ENCODE measurements around the gene COX7B2. TPM values are rescaled to one million over a fixed set of nuclear protein-coding genes. Genes with fewer than 3 reads are reported as not detected.

COX7B2 gene
- total RNA-seq (2014; rRNA removed) = not detected in 2 replicates
- not detected for polyA plus RNA-seq (2012)

- no peak for DNase-seq (ENCODE audit: low read depth)
These were observed at the start of gene COX7B2 for GRCh38 chr4:46909078-46909477. Gene COX7B2 (minus strand): TSS chr4:46909245. CDS start chr4:46735192, 174,053 bp downstream.

GRCh38 chr4:46956451-46956850, 47.4 kb upstream of the COX7B2 start:
- no peak for DNase-seq (ENCODE audit: low read depth)

- DNase-seq (ENCODE audit: low read depth) = no peak
These were observed 46.6 kb upstream of the COX7B2 start for GRCh38 chr4:46955601-46956000.

GRCh38 chr4:46954643-46955042, 45.6 kb upstream of the COX7B2 start:
- no peak for DNase-seq (ENCODE audit: low read depth)

- no peak for DNase-seq (ENCODE audit: low read depth)
These were observed 44.5 kb upstream of the COX7B2 start for GRCh38 chr4:46953564-46953963.

GRCh38 chr4:46952451-46952850, 43.4 kb upstream of the COX7B2 start:
- no peak for DNase-seq (ENCODE audit: low read depth)

- no peak for DNase-seq (ENCODE audit: low read depth)
These were observed 41.8 kb upstream of the COX7B2 start for GRCh38 chr4:46950826-46951225.

GRCh38 chr4:46949822-46950221, 40.8 kb upstream of the COX7B2 start:
- DNase-seq (ENCODE audit: low read depth) = no peak

GRCh38 chr4:46947541-46947940, 38.5 kb upstream of the COX7B2 start:
- no peak for DNase-seq (ENCODE audit: low read depth)

GRCh38 chr4:46946919-46947536, 38.0 kb upstream of the COX7B2 start:
- peak; percentile 29 for DNase-seq (ENCODE audit: low read depth)

- no peak for DNase-seq (ENCODE audit: low read depth)
These were observed 36.0 kb upstream of the COX7B2 start for GRCh38 chr4:46945062-46945461.

GRCh38 chr4:46944345-46944744, 35.3 kb upstream of the COX7B2 start:
- DNase-seq (ENCODE audit: low read depth) = no peak

- peak; percentile 2 for DNase-seq (ENCODE audit: low read depth)
These were observed 28.4 kb upstream of the COX7B2 start for GRCh38 chr4:46937493-46937892.

- DNase-seq (ENCODE audit: low read depth) = no peak
These were observed 25.7 kb upstream of the COX7B2 start for GRCh38 chr4:46934726-46935125.

- no peak for DNase-seq (ENCODE audit: low read depth)
These were observed 24.6 kb upstream of the COX7B2 start for GRCh38 chr4:46933686-46934085.

- peak; percentile 47 for DNase-seq (ENCODE audit: low read depth)
These were observed 22.9 kb upstream of the COX7B2 start for GRCh38 chr4:46931981-46932380.

- no peak for DNase-seq (ENCODE audit: low read depth)
These were observed 21.8 kb upstream of the COX7B2 start for GRCh38 chr4:46930891-46931290.

GRCh38 chr4:46927201-46927600, 18.2 kb upstream of the COX7B2 start:
- DNase-seq (ENCODE audit: low read depth) = no peak

- DNase-seq (ENCODE audit: low read depth) = no peak
These were observed 15.9 kb upstream of the COX7B2 start for GRCh38 chr4:46924789-46925529.

GRCh38 chr4:46922205-46922604, 13.2 kb upstream of the COX7B2 start:
- DNase-seq (ENCODE audit: low read depth) = no peak

GRCh38 chr4:46908148-46908547, 897 bp downstream of the COX7B2 start:
- no peak for DNase-seq (ENCODE audit: low read depth)

GRCh38 chr4:46900082-46900481, 9.0 kb downstream of the COX7B2 start:
- no peak for DNase-seq (ENCODE audit: low read depth)

GRCh38 chr4:46894826-46895225, 14.2 kb downstream of the COX7B2 start:
- DNase-seq (ENCODE audit: low read depth) = peak; percentile 2
